ENCODE data around the gene ZNF17. TPM values are rescaled to one million over a fixed set of nuclear protein-coding genes. Genes with fewer than 3 reads are reported as not detected.
"Not testable (repeated sequence)": the region's sequence is repeated elsewhere in the genome, so short reads cannot be mapped to it uniquely, and the experiment has no call there.

Gene ZNF17
- total RNA-seq: 10 to 100 TPM; 20.9 to 24.7 TPM
- 10 to 100 TPM in 1 of 2 donors, 1 to 10 TPM in 1; 9.1 to 15.2 TPM for polyA plus RNA-seq (ENCODE audit: insufficient read length in 2 of 2)
- long read RNA-seq, donor 1, partial matches to known transcripts: 0 of 5 reads
- long read RNA-seq, donor 1, other reads (novel, unspliced or antisense): 0 of 5 reads
- long read RNA-seq, donor 2, partial matches to known transcripts: 0 of 2 reads
- long read RNA-seq, donor 2, other reads (novel, unspliced or antisense): 0 of 2 reads
- long read RNA-seq, donor 3, partial matches to known transcripts: 0 of 1 reads
- long read RNA-seq, donor 3, other reads (novel, unspliced or antisense): 0 of 1 reads
- long read RNA-seq, donor 4, partial matches to known transcripts: 0 of 4 reads
- long read RNA-seq, donor 4, other reads (novel, unspliced or antisense): 0 of 4 reads

- H3K27ac ChIP-seq (ENCODE audit: low read depth, low read length): no peak within 1 kb of the TSS
- no peaks in the 10 kb centered on the region for H3K9me3 ChIP-seq (ENCODE audit: control insufficient read depth, insufficient read depth, low read length)
- H3K4me1 ChIP-seq (ENCODE audit: control insufficient read depth, insufficient read depth, low read length): peaks cover 13% of the 10 kb centered on the region
- peaks cover 23% of the 10 kb centered on the region for H3K36me3 ChIP-seq (ENCODE audit: control insufficient read depth, insufficient read depth, low read length)
- under 1% methylated on average over 55 of the region's 55 CpGs for WGBS (ENCODE audit: insufficient coverage)
- peak within 1 kb of the TSS; percentile 90 for H3K4me3 ChIP-seq (ENCODE audit: low read depth, low read length)
- peak; percentile 82 to 98 (median 90) for DNase-seq (ENCODE audit: low read depth in 4 of 6, low spot score in 6 of 6)
- H3K27me3 ChIP-seq (ENCODE audit: control insufficient read depth, insufficient read depth, low read length): no peaks in the 10 kb centered on the region
These were observed at the start of gene ZNF17 for GRCh38 chr19:57410877-57411671. Gene ZNF17 (plus strand): TSS chr19:57411161. CDS start chr19:57413616, 2,455 bp downstream.

GRCh38 chr19:57362419-57362818 is 48.5 kb upstream of the ZNF17 start:
- Histone ChIP-seq H3K4me3 (ENCODE audit: low read depth, low read length) (peak overlapping the region; percentile 79), H3K27ac (ENCODE audit: low read depth, low read length) (peak overlapping the region; percentile 94), H3K36me3 (ENCODE audit: control insufficient read depth, insufficient read depth, low read length) (peaks cover 20% of the 10 kb centered on the region), H3K9me3 (ENCODE audit: control insufficient read depth, insufficient read depth, low read length) (no peaks in the 10 kb centered on the region), H3K27me3 (ENCODE audit: control insufficient read depth, insufficient read depth, low read length) (no peaks in the 10 kb centered on the region), H3K4me1 (ENCODE audit: control insufficient read depth, insufficient read depth, low read length) (peaks cover 11% of the 10 kb centered on the region)
- DNase-seq (ENCODE audit: low read depth in 4 of 6, low spot score in 6 of 6): peak in 1 of 6 donors; percentile 4
- no CpG with 5 or more reads among the region's 2 CpGs for WGBS (ENCODE audit: insufficient coverage)

DNA sequence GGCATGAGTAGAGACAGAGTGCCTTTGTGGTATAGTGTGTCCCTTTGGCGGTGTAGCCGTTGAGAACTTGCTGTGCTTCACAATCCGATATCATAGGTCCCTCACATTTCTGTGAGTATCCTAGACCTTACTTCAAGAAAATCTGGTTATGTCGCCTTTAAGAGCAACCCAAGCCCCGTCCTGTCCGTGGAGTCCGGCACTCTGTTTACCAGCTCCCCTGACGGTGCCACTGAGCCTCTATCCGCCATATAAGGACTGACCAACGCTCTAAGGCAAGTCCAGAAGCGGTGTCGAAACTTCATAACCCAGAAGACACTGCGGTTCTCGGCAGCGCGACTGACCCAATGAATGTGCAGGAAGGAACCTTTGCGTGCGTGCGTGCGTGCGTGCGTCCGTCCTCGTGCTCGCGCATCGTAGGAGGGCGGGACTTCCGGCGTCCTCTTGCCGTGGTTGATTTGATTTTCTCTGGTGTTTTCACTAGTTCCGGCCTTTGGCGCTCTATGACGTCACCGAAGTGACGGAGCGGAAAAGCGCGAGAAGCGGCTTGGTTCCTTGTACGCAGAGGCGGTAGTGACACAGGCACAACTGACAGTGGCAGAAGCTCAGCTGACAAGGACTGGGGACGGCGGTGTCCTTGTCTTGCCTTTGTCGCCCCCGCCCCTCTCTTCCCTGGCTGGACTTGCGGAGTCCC is 47.8 kb upstream of the ZNF17 start, which contains the start of the genes TRAPPC2B and ZNF547:
TRAPPC2B (plus strand) TSS at position 555 of the 691 bp plus-strand sequence. CDS start 1,283 bp downstream, outside the sequence.
ZNF547 (plus strand) TSS at position 555 of the 691 bp plus-strand sequence. CDS start 5,005 bp downstream, outside the sequence.
- Histone ChIP-seq H3K36me3 (ENCODE audit: control insufficient read depth, insufficient read depth, low read length) (peaks cover 14% of the 10 kb centered on the region), H3K4me3 (ENCODE audit: low read depth, low read length) (peak within 1 kb of the TSS; percentile 79), H3K4me1 (ENCODE audit: control insufficient read depth, insufficient read depth, low read length) (peaks cover 11% of the 10 kb centered on the region), H3K27me3 (ENCODE audit: control insufficient read depth, insufficient read depth, low read length) (no peaks in the 10 kb centered on the region), H3K9me3 (ENCODE audit: control insufficient read depth, insufficient read depth, low read length) (no peaks in the 10 kb centered on the region), H3K27ac (ENCODE audit: low read depth, low read length) (peak within 1 kb of the TSS; percentile 94)
- DNase-seq (ENCODE audit: low read depth in 4 of 6, low spot score in 6 of 6): peak; percentile 99 to 100 (median 99)
- under 1% methylated on average over 44 of the region's 47 CpGs for whole genome bisulfite sequencing (ENCODE audit: insufficient coverage)

GRCh38 chr19:57363688-57364181 is 47.2 kb upstream of the ZNF17 start:
- 2% methylated on average over 13 of the region's 18 CpGs for WGBS (ENCODE audit: insufficient coverage)
- DNase-seq (ENCODE audit: low read depth in 4 of 6, low spot score in 6 of 6): peak in 1 of 6 donors; percentile 35
- Histone ChIP-seq H3K27me3 (ENCODE audit: control insufficient read depth, insufficient read depth, low read length) (no peaks in the 10 kb centered on the region), H3K27ac (ENCODE audit: low read depth, low read length) (peak overlapping the region; percentile 90), H3K4me1 (ENCODE audit: control insufficient read depth, insufficient read depth, low read length) (peaks cover 11% of the 10 kb centered on the region), H3K9me3 (ENCODE audit: control insufficient read depth, insufficient read depth, low read length) (no peaks in the 10 kb centered on the region), H3K36me3 (ENCODE audit: control insufficient read depth, insufficient read depth, low read length) (peaks cover 11% of the 10 kb centered on the region), H3K4me3 (ENCODE audit: low read depth, low read length) (peak overlapping the region; percentile 79)

DNA sequence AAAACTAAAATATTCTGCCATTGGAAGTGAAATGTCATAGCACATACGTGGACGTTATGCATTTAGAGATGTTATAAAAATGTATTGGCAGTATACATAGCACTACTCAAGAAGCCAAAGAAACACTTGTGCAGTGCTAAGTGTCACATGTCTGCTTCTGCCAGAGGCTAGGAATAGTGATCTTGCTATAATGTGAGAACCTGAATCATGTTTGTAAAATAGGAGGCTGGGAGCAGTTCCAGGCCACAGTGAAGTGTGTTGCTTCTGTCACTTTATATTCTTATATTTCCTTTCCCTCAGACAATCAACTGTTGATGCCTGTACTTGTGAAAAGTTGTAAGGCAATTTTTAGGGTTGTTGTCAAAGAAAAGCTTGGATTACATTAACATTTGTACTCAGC is 44.2 kb upstream of the ZNF17 start:
- H3K36me3 ChIP-seq (ENCODE audit: control insufficient read depth, insufficient read depth, low read length): peaks cover 8% of the 10 kb centered on the region
- H3K4me1 ChIP-seq (ENCODE audit: control insufficient read depth, insufficient read depth, low read length): peaks cover 11% of the 10 kb centered on the region
- peak in 1 of 6 donors; percentile 12 for DNase-seq (ENCODE audit: low read depth in 4 of 6, low spot score in 6 of 6)
- no peaks in the 10 kb centered on the region for H3K27me3 ChIP-seq (ENCODE audit: control insufficient read depth, insufficient read depth, low read length)
- H3K9me3 ChIP-seq (ENCODE audit: control insufficient read depth, insufficient read depth, low read length): no peaks in the 10 kb centered on the region
- WGBS (ENCODE audit: insufficient coverage): no CpG with 5 or more reads among the region's 2 CpGs
- H3K4me3 ChIP-seq (ENCODE audit: low read depth, low read length): no peak overlapping the region
- H3K27ac ChIP-seq (ENCODE audit: low read depth, low read length): no peak overlapping the region

GRCh38 chr19:57374179-57374578 is 36.8 kb upstream of the ZNF17 start:
- Histone ChIP-seq H3K4me1 (ENCODE audit: control insufficient read depth, insufficient read depth, low read length) (no peaks in the 10 kb centered on the region), H3K36me3 (ENCODE audit: control insufficient read depth, insufficient read depth, low read length) (peaks cover 22% of the 10 kb centered on the region), H3K27ac (ENCODE audit: low read depth, low read length) (no peak overlapping the region), H3K9me3 (ENCODE audit: control insufficient read depth, insufficient read depth, low read length) (peaks cover 4% of the 10 kb centered on the region), H3K27me3 (ENCODE audit: control insufficient read depth, insufficient read depth, low read length) (no peaks in the 10 kb centered on the region), H3K4me3 (ENCODE audit: low read depth, low read length) (no peak overlapping the region)
- 100% methylated on average over 6 of the region's 6 CpGs for WGBS (ENCODE audit: insufficient coverage)
- no peak for DNase-seq (ENCODE audit: low read depth in 4 of 6, low spot score in 6 of 6)

GRCh38 chr19:57374647-57375046 is 36.3 kb upstream of the ZNF17 start:
- H3K9me3 ChIP-seq (ENCODE audit: control insufficient read depth, insufficient read depth, low read length); H3K4me1 ChIP-seq (ENCODE audit: control insufficient read depth, insufficient read depth, low read length); H3K27ac ChIP-seq (ENCODE audit: low read depth, low read length); H3K27me3 ChIP-seq (ENCODE audit: control insufficient read depth, insufficient read depth, low read length); H3K4me3 ChIP-seq (ENCODE audit: low read depth, low read length); DNase-seq (ENCODE audit: low read depth in 4 of 6, low spot score in 6 of 6): not testable (repeated sequence)
- peaks cover 22% of the 10 kb centered on the region for H3K36me3 ChIP-seq (ENCODE audit: control insufficient read depth, insufficient read depth, low read length)
- WGBS (ENCODE audit: insufficient coverage): 83% methylated on average over 1 of the region's 2 CpGs

DNA sequence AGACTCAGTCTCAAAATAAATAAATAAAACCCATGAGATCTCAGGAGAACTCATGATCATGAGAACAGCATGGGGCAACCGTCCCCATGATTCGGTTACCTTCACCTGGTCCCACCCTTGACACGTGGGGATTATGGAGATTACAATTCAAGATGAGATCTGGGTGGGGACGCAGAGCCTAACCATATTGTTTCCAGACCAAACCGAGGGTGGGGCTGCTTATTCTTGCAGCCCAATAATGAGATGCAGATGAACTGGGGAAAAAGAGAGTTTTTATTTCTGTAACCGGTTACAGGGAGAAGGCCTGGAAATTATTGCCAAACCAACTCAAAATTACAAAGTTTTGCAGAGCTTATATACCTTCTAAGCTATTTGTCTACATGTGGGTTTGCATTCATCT is 34.8 kb upstream of the ZNF17 start:
- Histone ChIP-seq H3K36me3 (ENCODE audit: control insufficient read depth, insufficient read depth, low read length) (peaks cover 22% of the 10 kb centered on the region), H3K4me3 (ENCODE audit: low read depth, low read length) (no peak overlapping the region)

More for the DNA sequence above, 34.8 kb upstream of the ZNF17 start:
- H3K4me1 ChIP-seq (ENCODE audit: control insufficient read depth, insufficient read depth, low read length): no peaks in the 10 kb centered on the region
- DNase-seq (ENCODE audit: low read depth in 4 of 6, low spot score in 6 of 6): no peak
- 86% methylated on average over 5 of the region's 6 CpGs for WGBS (ENCODE audit: insufficient coverage)
- no peaks in the 10 kb centered on the region for H3K27me3 ChIP-seq (ENCODE audit: control insufficient read depth, insufficient read depth, low read length)
- H3K9me3 ChIP-seq (ENCODE audit: control insufficient read depth, insufficient read depth, low read length): peaks cover 4% of the 10 kb centered on the region
- H3K27ac ChIP-seq (ENCODE audit: low read depth, low read length): no peak overlapping the region
